G401.6 (cell line): ENCODE data around the gene LLPH.

ENCODE experiments used
- FAIRE-seq: peaks from 2 replicates; lab custom pipeline; 2012; peaks lifted over from hg19 to GRCh38; lab: Jason Lieb, UNC

The LLPH gene

GRCh38 chr12:66142826-66143225, 12.3 kb upstream of the LLPH start:
- no peak for FAIRE-seq

GRCh38 chr12:66141299-66141698, 10.7 kb upstream of the LLPH start:
- no peak for FAIRE-seq

- FAIRE-seq, result peak; percentile 70
Measured at GRCh38 chr12:66140731-66141130, 10.2 kb upstream of the LLPH start.

GRCh38 chr12:66139328-66139727, 8.8 kb upstream of the LLPH start:
- FAIRE-seq, result no peak

GRCh38 chr12:66137937-66138336, 7.4 kb upstream of the LLPH start:
- no peak for FAIRE-seq

GRCh38 chr12:66132408-66132807, 1.9 kb upstream of the LLPH start:
- no peak for FAIRE-seq

- FAIRE-seq, result no peak
Measured at GRCh38 chr12:66131067-66131688, 628 bp upstream of the LLPH start.

- no peak for FAIRE-seq
Measured at GRCh38 chr12:66129934-66130266, 650 bp downstream of the LLPH start.

- no peak for FAIRE-seq
Measured at GRCh38 chr12:66127650-66128049, 2.9 kb downstream of the LLPH start.

- peak; percentile 95 for FAIRE-seq
Measured at GRCh38 chr12:66120477-66120876, 10.1 kb downstream of the LLPH start.

GRCh38 chr12:66119870-66120241, 10.7 kb downstream of the LLPH start:
- FAIRE-seq, result no peak

GRCh38 chr12:66119229-66119869, 11.2 kb downstream of the LLPH start:
- no peak for FAIRE-seq

GRCh38 chr12:66118240-66118891, 12.2 kb downstream of the LLPH start:
- FAIRE-seq, result no peak

GRCh38 chr12:66117242-66117641, 13.3 kb downstream of the LLPH start:
- no peak for FAIRE-seq

- FAIRE-seq, result no peak
Measured at GRCh38 chr12:66115071-66115600, 15.4 kb downstream of the LLPH start.

- peak; percentile 64 for FAIRE-seq
Measured at GRCh38 chr12:66113471-66113870, 17.1 kb downstream of the LLPH start.

GRCh38 chr12:66111605-66112004, 18.9 kb downstream of the LLPH start:
- FAIRE-seq, result peak; percentile 97

GRCh38 chr12:66109056-66109455, 21.5 kb downstream of the LLPH start:
- FAIRE-seq, result no peak

GRCh38 chr12:66108386-66108785, 22.2 kb downstream of the LLPH start:
- FAIRE-seq, result no peak

GRCh38 chr12:66107451-66107915, 23.1 kb downstream of the LLPH start:
- peak; percentile 97 for FAIRE-seq

GRCh38 chr12:66103016-66103913, 27.3 kb downstream of the LLPH start:
- FAIRE-seq, result no peak

GRCh38 chr12:66092559-66093269, 37.8 kb downstream of the LLPH start:
- FAIRE-seq, result peak; percentile 77
